KOPT-K1 (cell line): ENCODE measurements around the gene VAPB.

Experiments
- H3K27ac ChIP-seq: fragments of 200-600 bp; sonication (generic); 2 replicates; pipeline ENCODE4 v1.5.1; 2016; ENCODE audit warnings: antibody characterized with exemption, mild to moderate bottlenecking, low read depth, low read length; ENCODE audit not compliant: poor library complexity, severe bottlenecking
- H3K36me3 ChIP-seq: fragments of 200-600 bp; sonication (generic); 2 replicates; pipeline ENCODE4 v1.5.1; 2017; ENCODE audit warnings: antibody characterized with exemption, mild to moderate bottlenecking, low read length, moderate library complexity; ENCODE audit not compliant: insufficient read depth
- H3K9me3 ChIP-seq: fragments of 200-600 bp; sonication (generic); 2 replicates; pipeline ENCODE4 v1.5.1; 2017; ENCODE audit warnings: antibody characterized with exemption, low read length, mild to moderate bottlenecking; ENCODE audit not compliant: insufficient read depth, poor library complexity, severe bottlenecking

Gene VAPB

DNA sequence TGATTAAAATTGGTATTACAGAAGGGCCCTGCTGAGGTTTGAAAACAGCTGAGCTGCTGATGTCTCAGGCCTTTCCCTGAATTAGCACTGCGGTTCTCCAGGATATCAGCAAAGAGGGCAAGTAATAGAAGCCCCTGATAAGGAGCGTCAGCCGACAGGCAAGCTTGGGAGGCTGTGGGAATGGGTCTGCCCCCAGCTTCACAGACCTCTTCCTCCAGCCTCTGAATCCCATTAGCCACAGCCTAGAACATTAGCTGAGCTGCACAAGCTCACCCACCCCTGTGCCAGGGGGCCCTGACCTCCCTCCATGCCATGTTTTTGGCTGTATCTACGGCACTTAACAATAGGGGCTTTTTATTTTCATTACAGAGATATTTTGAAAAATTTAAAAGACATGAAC is 59.9 kb downstream of the VAPB start:
- Histone ChIP-seq H3K36me3 (peaks cover 75% of the 10 kb centered on the region), H3K27ac (no peak overlapping the region), H3K9me3 (peaks cover 13% of the 10 kb centered on the region)

DNA sequence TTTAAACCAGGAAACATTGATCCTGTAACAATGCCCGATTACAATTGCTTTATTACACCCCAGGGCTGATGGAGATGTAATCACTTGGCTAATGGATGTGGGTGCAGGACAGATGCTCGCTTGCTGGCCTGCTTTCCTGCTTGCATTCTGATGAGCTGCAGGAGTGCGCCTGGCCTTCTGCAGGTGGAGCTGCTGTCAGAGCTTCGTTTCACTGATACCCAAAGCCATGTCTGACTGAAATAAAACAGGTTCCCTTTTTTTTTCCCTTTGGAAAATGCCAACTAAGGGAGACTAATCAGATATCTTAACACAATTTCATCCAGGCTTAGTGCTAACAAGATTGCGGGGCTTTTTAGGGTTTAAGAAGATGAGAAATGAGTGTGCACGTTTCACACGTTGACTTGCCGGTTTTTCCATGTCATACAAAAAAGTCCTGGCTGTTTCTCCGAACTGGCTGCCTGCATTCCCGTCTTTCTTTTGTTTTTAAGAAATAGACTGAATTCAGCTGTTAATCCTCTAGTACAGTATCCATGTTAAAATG is 60.7 kb downstream of the VAPB start:
- peaks cover 21% of the 10 kb centered on the region for H3K9me3 ChIP-seq
- peaks cover 74% of the 10 kb centered on the region for H3K36me3 ChIP-seq
- no peak overlapping the region for H3K27ac ChIP-seq

DNA sequence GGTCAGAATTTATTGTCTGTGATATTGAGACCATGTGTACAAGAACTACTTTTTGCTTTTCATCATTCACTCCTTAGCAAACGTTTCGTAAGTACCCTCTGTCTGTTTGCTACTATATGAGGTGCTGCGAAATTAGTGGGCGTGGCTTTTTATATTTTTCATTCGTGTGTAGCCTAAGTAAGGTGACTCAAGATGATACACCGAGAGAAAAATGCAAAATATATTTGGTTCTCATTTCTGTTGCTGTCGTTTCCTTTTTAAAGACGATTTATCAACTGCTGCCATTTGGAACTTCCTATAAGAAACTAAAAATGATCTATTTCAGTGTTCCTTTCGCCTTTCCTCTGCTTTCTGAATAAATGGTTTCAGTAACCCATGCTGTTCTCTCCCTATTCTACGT is 61.2 kb downstream of the VAPB start:
- H3K27ac ChIP-seq, result no peak overlapping the region
- peaks cover 23% of the 10 kb centered on the region for H3K9me3 ChIP-seq
- H3K36me3 ChIP-seq, result peaks cover 69% of the 10 kb centered on the region

DNA sequence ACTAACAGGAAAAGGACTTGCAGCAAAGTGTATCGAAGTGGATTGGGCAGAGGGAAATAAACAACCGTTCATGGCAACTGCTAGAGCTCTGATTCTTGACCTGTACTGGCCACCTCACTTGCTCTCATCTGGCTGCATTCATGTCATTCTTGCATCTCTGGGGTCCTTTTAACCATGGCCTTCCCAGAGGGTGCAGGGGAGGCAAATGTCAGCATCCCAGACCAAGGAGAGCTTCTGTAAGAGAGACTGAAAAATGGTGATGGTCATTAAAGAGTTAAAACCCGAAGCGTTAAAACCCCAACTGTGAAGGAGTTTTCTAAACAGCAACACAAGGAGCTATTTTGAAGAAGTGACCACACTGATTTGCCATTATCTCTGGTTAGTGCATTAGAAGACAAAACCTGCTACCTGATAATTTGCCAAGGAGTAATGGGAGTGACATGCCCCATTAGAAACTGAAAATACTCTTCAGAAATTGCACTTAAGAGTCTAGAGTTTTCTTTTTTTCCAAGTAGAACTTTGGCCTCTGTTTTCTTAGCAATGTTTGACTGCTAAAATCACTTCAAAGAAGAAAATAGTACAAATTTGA is 63.7 kb downstream of the VAPB start:
- peaks cover 23% of the 10 kb centered on the region for H3K9me3 ChIP-seq
- no peak overlapping the region for H3K27ac ChIP-seq
- H3K36me3 ChIP-seq, result peaks cover 43% of the 10 kb centered on the region

DNA sequence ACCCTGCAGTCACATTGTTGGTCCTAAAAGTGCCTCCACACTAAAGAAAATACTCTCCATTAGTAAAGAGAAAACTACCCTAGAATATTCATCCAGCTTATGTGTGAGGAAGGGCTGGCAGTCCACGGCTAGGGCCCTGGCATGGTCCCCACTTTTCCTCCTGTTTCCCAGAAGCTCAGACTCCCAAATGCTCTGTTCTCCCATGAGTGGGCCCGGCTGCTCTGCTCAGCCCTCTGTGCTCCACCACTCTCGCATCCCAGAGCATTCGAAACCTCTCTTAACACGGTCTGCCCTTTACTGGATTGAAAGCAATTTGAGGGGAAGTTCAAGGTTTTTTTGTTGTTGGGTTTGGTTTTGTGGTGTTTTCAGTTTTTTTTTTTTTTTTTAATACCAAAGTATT is 64.4 kb downstream of the VAPB start:
- Histone ChIP-seq H3K9me3 (peaks cover 23% of the 10 kb centered on the region), H3K27ac (no peak overlapping the region), H3K36me3 (peaks cover 37% of the 10 kb centered on the region)

DNA sequence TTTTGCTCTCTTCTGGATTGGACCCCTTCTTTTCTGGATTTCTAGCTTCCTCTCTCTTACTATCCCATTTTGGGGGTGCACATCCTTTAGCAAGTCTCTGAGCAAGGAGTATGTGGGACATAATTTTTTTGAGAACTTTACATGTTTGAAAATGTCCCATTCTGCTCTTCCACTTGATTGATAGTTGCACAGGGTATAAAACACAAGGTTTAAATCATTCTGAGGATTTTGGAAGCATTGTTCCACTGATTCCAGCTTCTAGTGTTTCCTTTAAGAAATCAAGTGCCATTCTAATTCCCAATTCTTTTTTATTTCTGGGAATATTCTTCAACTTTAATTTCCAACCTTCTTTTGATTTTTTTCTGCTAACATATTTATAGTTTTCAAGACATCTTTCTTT is 65.4 kb downstream of the VAPB start:
- peaks cover 23% of the 10 kb centered on the region for H3K9me3 ChIP-seq
- H3K36me3 ChIP-seq, result peaks cover 36% of the 10 kb centered on the region
- no peak overlapping the region for H3K27ac ChIP-seq

DNA sequence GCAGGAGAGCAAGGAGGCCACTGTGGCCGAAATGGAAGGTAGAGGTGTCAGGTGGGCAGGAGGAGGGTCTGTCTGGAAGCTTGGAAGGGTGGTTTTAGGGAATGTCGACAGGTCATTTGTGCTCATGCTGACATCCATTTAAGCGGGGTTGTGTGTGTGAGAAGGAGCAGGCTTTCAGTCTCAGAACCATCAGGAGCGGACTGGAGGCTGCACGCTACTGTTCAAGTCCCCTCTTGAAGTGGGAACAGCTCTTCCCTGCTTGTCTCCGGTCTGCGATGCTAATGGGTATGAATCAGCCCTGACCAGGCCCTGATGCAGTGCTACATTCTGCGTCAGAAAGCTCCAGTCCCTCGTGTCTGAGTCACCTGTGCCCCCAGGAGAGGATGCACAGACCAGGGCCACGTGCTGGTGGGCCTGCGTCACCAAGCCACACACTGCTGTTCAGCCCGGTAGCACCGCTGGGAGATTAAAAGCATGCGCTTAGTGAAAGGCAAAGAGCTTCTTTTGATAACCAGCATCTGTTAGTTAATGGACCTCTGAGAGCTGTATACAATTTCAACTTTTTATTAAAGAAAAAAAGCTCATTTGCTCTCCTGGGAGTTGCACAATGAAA is 68.2 kb downstream of the VAPB start:
- Histone ChIP-seq H3K36me3 (peaks cover 13% of the 10 kb centered on the region; the same call in 1 of the 2 replicates), H3K27ac (no peak overlapping the region), H3K9me3 (peaks cover 23% of the 10 kb centered on the region)

DNA sequence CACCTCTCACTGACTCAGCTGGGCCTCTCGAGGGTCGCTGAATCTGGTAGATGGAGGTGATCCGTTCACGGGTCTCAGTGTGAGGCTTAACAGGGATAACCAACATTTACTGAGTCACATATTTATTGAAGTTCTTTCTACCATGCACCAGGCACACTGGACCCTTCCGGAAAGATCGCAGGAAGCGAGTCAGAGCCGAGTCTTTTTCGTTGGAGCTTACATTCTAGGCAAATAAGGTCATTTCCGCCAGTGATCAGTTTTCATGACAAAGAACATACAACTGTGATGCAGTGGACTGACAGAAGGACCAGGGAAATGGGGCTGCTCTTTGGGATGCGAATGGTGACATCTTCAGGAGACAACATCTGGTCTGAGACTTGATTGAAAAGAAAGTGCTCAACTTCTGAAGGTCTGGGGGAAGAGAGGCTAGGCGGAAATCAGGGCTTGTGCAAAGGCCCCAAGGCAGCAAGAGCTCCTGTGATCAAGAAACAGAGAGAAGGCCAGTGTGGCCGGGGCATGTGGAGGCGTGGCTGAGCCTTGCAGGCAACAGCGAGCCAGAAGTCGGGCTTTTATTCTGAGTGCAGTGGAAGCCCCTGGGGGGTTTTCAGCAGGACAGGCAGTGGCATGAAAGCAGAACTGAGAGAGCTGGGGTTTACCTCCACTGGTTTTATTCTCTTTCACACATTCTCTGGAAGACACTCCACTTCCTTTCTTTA is 69.5 kb downstream of the VAPB start:
- Histone ChIP-seq H3K36me3 (peaks cover 8% of the 10 kb centered on the region; the same call in 1 of the 2 replicates), H3K27ac (no peak overlapping the region), H3K9me3 (peaks cover 15% of the 10 kb centered on the region)

DNA sequence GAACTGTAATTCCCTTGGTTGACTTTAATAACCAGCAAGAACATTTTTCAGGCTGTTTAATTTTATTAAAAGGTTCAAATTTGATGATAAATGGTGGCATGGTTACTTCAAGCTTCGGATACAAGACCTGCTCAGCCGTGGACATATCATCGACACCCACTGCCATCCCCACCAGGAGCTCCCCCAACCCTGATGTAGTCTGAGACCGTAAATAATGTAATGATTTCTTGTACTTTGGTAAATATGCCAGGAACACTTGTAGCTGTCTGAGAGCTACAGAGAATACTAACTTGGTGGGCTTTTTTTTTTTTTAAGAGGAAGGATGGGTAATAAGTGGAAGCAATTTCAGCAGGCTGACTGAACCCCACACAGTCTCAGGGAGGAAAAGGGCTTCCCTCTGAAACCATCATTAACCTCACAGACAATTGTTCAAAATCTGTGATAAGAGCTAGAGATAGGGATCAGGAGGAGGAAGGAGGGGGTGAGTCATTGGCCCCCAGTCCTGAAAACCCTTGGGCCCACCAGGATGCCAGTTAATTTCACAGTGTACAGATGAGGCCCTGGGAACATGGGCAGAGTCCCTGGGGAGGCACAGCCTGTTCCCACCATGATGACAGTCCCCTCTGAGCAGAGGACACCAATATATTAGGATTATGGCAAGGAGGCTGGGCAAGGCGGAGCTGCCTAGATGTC is 70.2 kb downstream of the VAPB start:
- Histone ChIP-seq H3K9me3 (peaks cover 8% of the 10 kb centered on the region), H3K36me3 (peaks cover 4% of the 10 kb centered on the region; the same call in 1 of the 2 replicates), H3K27ac (no peak overlapping the region)

DNA sequence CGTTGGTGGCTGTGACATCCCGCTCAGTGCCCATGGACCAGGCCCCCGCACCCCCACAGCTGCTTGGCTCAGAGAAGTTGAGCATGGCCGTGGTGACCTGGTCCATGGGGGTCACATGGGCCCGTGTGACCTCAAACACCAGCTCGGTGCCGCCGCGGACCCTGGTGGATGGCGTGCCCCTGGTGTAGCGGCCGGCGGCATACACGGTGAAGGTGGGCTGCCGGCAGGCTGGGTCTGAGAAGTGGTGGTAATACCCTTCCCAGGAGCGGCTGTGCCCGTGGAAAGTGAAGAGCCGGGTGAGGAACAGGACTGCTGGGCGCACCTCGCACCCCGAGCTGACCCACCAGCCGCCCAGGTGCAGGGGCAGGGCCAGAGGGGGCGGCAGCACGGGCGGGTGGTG is 72.1 kb downstream of the VAPB start:
- Histone ChIP-seq H3K9me3 (no peaks in the 10 kb centered on the region), H3K36me3 (no peaks in the 10 kb centered on the region), H3K27ac (no peak overlapping the region)

DNA sequence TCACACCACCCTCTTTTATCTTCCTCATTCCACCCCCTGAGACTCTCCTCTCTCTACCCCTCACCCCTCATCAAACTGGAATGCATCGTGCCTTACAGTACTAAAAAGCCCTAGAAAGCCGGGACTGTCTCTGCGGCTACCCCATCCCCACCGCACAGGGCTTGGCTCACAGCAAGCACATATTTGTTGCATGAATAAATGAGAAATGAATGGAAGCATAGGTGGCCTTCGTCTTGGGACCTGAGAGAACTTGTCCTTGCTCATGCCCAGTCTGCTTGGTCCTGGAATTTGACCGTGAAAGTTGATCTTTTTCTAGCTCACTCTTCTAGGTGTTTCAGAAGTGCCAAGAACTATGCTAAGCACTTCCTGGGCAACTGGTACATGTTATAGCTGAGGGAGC is 72.9 kb downstream of the VAPB start:
- Histone ChIP-seq H3K36me3 (no peaks in the 10 kb centered on the region), H3K9me3 (no peaks in the 10 kb centered on the region), H3K27ac (no peak overlapping the region)

DNA sequence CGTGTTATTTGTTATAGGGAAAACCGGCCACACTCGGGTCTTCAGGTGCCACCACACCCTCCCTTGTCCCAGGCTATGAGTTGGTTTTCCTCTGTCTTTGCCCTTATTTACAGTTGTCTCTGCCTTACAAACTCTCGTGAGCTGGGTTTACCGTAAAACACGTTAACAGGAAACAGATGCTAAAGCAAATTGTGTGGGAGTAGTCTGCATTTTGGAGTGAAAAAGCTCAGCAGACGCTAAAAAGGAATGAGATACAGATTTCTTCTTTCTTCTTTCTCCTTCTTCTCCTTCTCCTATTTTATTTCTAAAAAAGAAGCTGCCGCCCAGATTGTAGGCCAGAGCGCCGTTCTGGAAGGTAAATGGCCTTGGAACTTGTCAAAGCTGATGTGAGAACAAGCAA is 74.2 kb downstream of the VAPB start:
- Histone ChIP-seq H3K9me3 (no peaks in the 10 kb centered on the region), H3K27ac (no peak overlapping the region), H3K36me3 (no peaks in the 10 kb centered on the region)

DNA sequence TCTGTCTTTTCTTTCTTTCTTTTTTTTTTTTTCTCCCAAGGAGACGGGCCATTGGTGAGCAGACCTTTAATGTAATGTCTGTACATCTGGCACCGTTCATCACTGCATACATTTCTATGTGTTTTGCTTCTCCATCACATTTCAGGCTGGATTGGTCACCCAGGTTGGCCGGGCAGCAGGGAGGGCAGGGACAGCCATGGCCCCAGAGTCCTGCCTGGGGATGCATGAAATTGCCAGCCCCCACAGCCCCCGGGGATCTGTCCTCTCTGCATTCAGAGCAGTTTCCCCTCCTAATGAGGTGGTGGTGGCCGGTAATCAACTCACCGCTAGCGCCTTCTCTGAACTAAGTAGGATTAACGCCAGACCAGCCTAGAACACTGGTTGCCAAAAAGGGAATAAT is 75.8 kb downstream of the VAPB start:
- no peak overlapping the region for H3K27ac ChIP-seq
- no peaks in the 10 kb centered on the region for H3K36me3 ChIP-seq
- H3K9me3 ChIP-seq, result no peaks in the 10 kb centered on the region

DNA sequence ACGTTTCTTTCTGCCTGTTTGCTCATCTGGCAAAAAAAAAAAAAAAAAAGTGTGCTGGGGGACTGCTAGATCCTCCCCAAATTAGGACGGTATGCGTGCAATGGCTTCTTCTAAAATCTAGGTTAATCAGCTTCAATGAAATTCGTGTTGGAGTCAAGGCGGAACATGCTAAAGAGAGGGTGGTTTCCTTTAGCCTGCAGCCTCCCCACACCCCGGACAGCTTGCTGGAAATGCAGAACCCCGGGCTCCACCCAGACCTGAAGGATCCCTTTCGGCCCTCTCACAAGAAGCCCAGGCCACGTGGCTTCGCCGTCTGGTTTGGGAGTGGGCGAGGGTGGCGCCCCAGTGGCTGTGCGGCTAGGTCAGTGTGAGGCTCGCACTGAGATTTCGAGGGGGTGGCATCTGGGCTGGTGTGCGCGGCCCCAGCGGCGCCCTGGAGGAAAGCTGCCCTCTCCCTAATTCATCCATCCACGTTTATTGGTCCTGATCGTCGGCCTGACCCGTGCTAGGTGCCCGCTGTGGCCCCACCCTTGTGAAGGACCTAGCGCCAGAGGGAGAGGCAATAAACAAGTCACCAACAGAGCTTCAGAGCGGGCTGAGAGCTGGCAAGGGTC is 77.2 kb downstream of the VAPB start:
- Histone ChIP-seq H3K9me3 (no peaks in the 10 kb centered on the region), H3K36me3 (no peaks in the 10 kb centered on the region), H3K27ac (no peak overlapping the region)
